Keratinocyte (primary cell): ENCODE measurements around the gene HS3ST2. TPM values are rescaled to one million over a fixed set of nuclear protein-coding genes. Genes with fewer than 3 reads are reported as not detected.

ENCODE experiments used
- DNase-seq: peaks from one replicate; pipeline ENCODE4 v3.0.0-alpha.2; 2011; ENCODE audit warnings: low read depth, missing footprints, low spot score
- FAIRE-seq: peaks from 2 replicates; lab custom pipeline; 2011; peaks lifted over from hg19 to GRCh38; lab: Jason Lieb, UNC
- H2AFZ ChIP-seq: 2 replicates; pipeline ENCODE4 v1.6.0; 2012; ENCODE audit warnings: low read length, control low read depth, inconsistent platforms; ENCODE audit not compliant: control insufficient read depth
- H3K27ac ChIP-seq: 2 replicates; pipeline ENCODE4 v1.5.1; 2011; ENCODE audit warnings: low read length; ENCODE audit not compliant: control insufficient read depth, insufficient read depth
- H3K27me3 ChIP-seq: 3 replicates; pipeline ENCODE4 v1.6.0; 2011; ENCODE audit warnings: low read length; ENCODE audit not compliant: control insufficient read depth, insufficient read depth; ENCODE audit errors: extremely low read depth
- H3K36me3 ChIP-seq, 2 experiments: 2 replicates in 1 of 2; 3 replicates in 1 of 2; pipeline ENCODE4 v1.5.1; 2011; ENCODE audit warnings: low read length in 2 of 2, mild to moderate bottlenecking in 1 of 2; ENCODE audit not compliant: control insufficient read depth in 2 of 2, insufficient read depth in 2 of 2; ENCODE audit errors: extremely low read depth in 1 of 2
- H3K4me1 ChIP-seq: 3 replicates; pipeline ENCODE4 v1.5.1; 2011; ENCODE audit warnings: low read length; ENCODE audit not compliant: control insufficient read depth, insufficient read depth; ENCODE audit errors: extremely low read depth
- H3K4me2 ChIP-seq: 3 replicates; pipeline ENCODE4 v1.6.0; 2011; ENCODE audit warnings: low read depth, low read length; ENCODE audit not compliant: control insufficient read depth, insufficient read depth; ENCODE audit errors: extremely low read depth
- H3K4me3 ChIP-seq, 3 experiments: fragments of 200-600 bp in 1 of 3; sonication (generic) in 1 of 3; 2 replicates in 2 of 3; 3 replicates in 1 of 3; pipeline ENCODE4 v1.5.1; 2011 to 2016; ENCODE audit warnings: low read length in 3 of 3, mild to moderate bottlenecking in 3 of 3, control low read depth in 2 of 3, inconsistent platforms in 1 of 3, low read depth in 1 of 3, mixed read lengths in 1 of 3, mixed run types in 1 of 3, moderate library complexity in 1 of 3; ENCODE audit not compliant: control insufficient read depth in 2 of 3, insufficient read depth in 2 of 3; ENCODE audit errors: extremely low read depth in 1 of 3
- H3K79me2 ChIP-seq: 2 replicates; pipeline ENCODE4 v1.6.0; 2012; ENCODE audit warnings: low read length; ENCODE audit not compliant: control insufficient read depth, insufficient read depth
- H3K9ac ChIP-seq: 3 replicates; pipeline ENCODE4 v1.6.0; 2011; ENCODE audit warnings: low read length; ENCODE audit not compliant: control insufficient read depth, insufficient read depth; ENCODE audit errors: extremely low read depth
- H3K9me1 ChIP-seq: 3 replicates; pipeline ENCODE4 v1.6.0; 2011; ENCODE audit warnings: low read length; ENCODE audit not compliant: control insufficient read depth, insufficient read depth; ENCODE audit errors: extremely low read depth
- H3K9me3 ChIP-seq: 2 replicates; pipeline ENCODE4 v1.5.1; 2012; ENCODE audit warnings: low read depth, low read length; ENCODE audit not compliant: control insufficient read depth
- H4K20me1 ChIP-seq: 3 replicates; pipeline ENCODE4 v1.6.0; 2011; ENCODE audit warnings: low read length; ENCODE audit not compliant: control insufficient read depth, insufficient read depth; ENCODE audit errors: extremely low read depth
- CTCF ChIP-seq, 3 experiments: IDR thresholded peaks in 1 of 3; conservative IDR thresholded peaks in 1 of 3; optimal IDR thresholded peaks in 1 of 3; 2 replicates in 2 of 3; 3 replicates in 1 of 3; pipeline versions ENCODE3 to v1.5.1; 2011; ENCODE audit warnings: low read length in 3 of 3, mild to moderate bottlenecking in 3 of 3, moderate library complexity in 2 of 3, control low read depth in 1 of 3, inconsistent platforms in 1 of 3; ENCODE audit not compliant: insufficient read depth in 2 of 3; ENCODE audit errors: extremely low read depth in 1 of 3
- EZH2 ChIP-seq: IDR thresholded peaks from one replicate; pipeline ENCODE4 v1.6.1; 2012; ENCODE audit warnings: inconsistent platforms, mild to moderate bottlenecking, low read length, moderate library complexity
- dilution Hi-C: fragments of 300-500 bp; cut with MboI; formaldehyde crosslinking; loops from one replicate; pipeline ENCODE4 v1.7.0; 2020; ENCODE audit warnings: low sequenced_read_pairs; ENCODE audit not compliant: extremely low pct_ligation_motif_present
- polyA minus RNA-seq, 3 experiments: library from RNA; depleted of rRNA, polyadenylated mRNA; stranded (reverse); fragments of >200 nt; gene quantifications; 1 replicate in 1 of 3; 2 replicates in 1 of 3; 3 replicates in 1 of 3; pipeline ENCODE4 v1.2.3, GENCODE V29; 2011
- polyA plus RNA-seq, 5 experiments: library from polyadenylated mRNA; depleted of rRNA in 3 of 5; stranded (reverse) in 3 of 5; stranded (forward) in 1 of 5; unstranded in 1 of 5; fragments of >200 nt; gene quantifications; 1 replicate in 1 of 5; 2 replicates in 3 of 5; 3 replicates in 1 of 5; pipeline versions ENCODE4 v1.2.1 to v1.2.3, GENCODE V29; 2011 to 2012; ENCODE audit warnings: missing spikeins in 2 of 5, low read depth in 1 of 5, low replicate concordance in 1 of 5

The HS3ST2 gene
- polyA plus RNA-seq (3.5 to 28.1 TPM (median 6.3 TPM) in 3 replicates), polyA minus RNA-seq (1.7 to 37.5 TPM (median 5.7 TPM) in 3 replicates)
- 3.4 TPM for polyA plus RNA-seq (2011; ENCODE audit: low read depth)
- 11.6 and 12.0 TPM in 2 replicates for polyA plus RNA-seq (2011; cell fraction: cytosol; rRNA removed)
- polyA plus RNA-seq (2011; cell fraction: nucleus; rRNA removed): 8.5 and 11.1 TPM in 2 replicates
- 12.1 and 36.5 TPM in 2 replicates for polyA plus RNA-seq (2012; ENCODE audit: low replicate concordance)
- polyA minus RNA-seq (2011; cell fraction: cytosol; rRNA and poly(A)+ RNA removed): 8.1 TPM
- 7.6 and 8.6 TPM in 2 replicates for polyA minus RNA-seq (2011; cell fraction: nucleus; rRNA and poly(A)+ RNA removed)

- H3K4me3 ChIP-seq: peak within 1 kb of the TSS; percentile 65 to 80 (median 80)
- DNase-seq: peak; percentile 61
- H3K4me2 ChIP-seq: peak within 1 kb of the TSS; percentile 95
Measured at GRCh38 chr16:22813948-22814710, at the start of gene HS3ST2. Gene HS3ST2 (plus strand): TSS chr16:22814162. CDS start chr16:22814611, 449 bp downstream.

GRCh38 chr16:22764662-22765327, 49.2 kb upstream of the HS3ST2 start:
- Histone ChIP-seq H3K9me3 (no peaks in the 10 kb centered on the region), H3K27ac (no peak overlapping the region), H3K27me3 (no peaks in the 10 kb centered on the region), H3K36me3 (no peaks in the 10 kb centered on the region), H3K9ac (no peak overlapping the region), H3K4me2 (no peak overlapping the region), H2AFZ (no peak overlapping the region), H3K4me1 (peaks cover 5% of the 10 kb centered on the region), H3K79me2 (no peaks in the 10 kb centered on the region), H3K4me3 (no peak overlapping the region), H3K9me1 (no peaks in the 10 kb centered on the region), H4K20me1 (no peaks in the 10 kb centered on the region)
- DNase-seq (no peak), FAIRE-seq (no peak)
- dilution Hi-C loops: no loop called here
- TF ChIP-seq EZH2: no peak
- TF ChIP-seq CTCF (optimal IDR thresholded peaks at IDR 0.05 in 1 of 3, IDR thresholded peaks at IDR 0.05 in 1 of 3, conservative IDR thresholded peaks at IDR 0.05 in 1 of 3; ENCODE audit: extremely low read depth in 1 of 3, insufficient read depth in 2 of 3, low read length in 3 of 3): no peak

More at GRCh38 chr16:22813948-22814710, at the start of gene HS3ST2:
- no peak for FAIRE-seq
- TF ChIP-seq EZH2 (no peak), CTCF (optimal IDR thresholded peaks at IDR 0.05 in 1 of 3, IDR thresholded peaks at IDR 0.05 in 1 of 3, conservative IDR thresholded peaks at IDR 0.05 in 1 of 3; ENCODE audit: extremely low read depth in 1 of 3, insufficient read depth in 2 of 3, low read length in 3 of 3) (peak in 2 of 3 experiments; percentile 52 to 53)
- peak within 1 kb of the TSS; percentile 91 for H3K27ac ChIP-seq
- H3K9me3 ChIP-seq: no peaks in the 10 kb centered on the region
- peaks cover 23% of the 10 kb centered on the region for H4K20me1 ChIP-seq
- peak within 1 kb of the TSS; percentile 87 for H2AFZ ChIP-seq
- H3K9me1 ChIP-seq: peaks cover 5% of the 10 kb centered on the region
- H3K79me2 ChIP-seq: peaks cover 47% of the 10 kb centered on the region
- peak within 1 kb of the TSS; percentile 91 for H3K9ac ChIP-seq
- H3K27me3 ChIP-seq: no peaks in the 10 kb centered on the region
- dilution Hi-C loops: no loop called here
- H3K36me3 ChIP-seq: peaks cover 3 to 5% of the 10 kb centered on the region in 2 experiments
- peaks cover 36% of the 10 kb centered on the region for H3K4me1 ChIP-seq
